ENCODE data around the gene SPACA6. TPM values are rescaled to one million over a fixed set of nuclear protein-coding genes. Genes with fewer than 3 reads are reported as not detected.

The SPACA6 gene
- total and polyA plus RNA-seq, 10 of the 15 experiments (the other 5 are each of a cell fraction or from before 2014, with no cell fraction given): 0.31 to 6.5 (median 1.7) TPM

- TF ChIP-seq E4F1 (IDR thresholded peaks at IDR 0.05; ENCODE audit: borderline replicate concordance, partially characterized antibody) (no peak), ZNF207 (IDR thresholded peaks at IDR 0.05; ENCODE audit: borderline replicate concordance) (no peak), HDGF (IDR thresholded peaks at IDR 0.05) (no peak), YY1 (IDR thresholded peaks at IDR 0.05; ENCODE audit: low read depth, low read length) (no peak), MEF2B (IDR thresholded peaks at IDR 0.05; ENCODE audit: partially characterized antibody, poor library complexity, severe bottlenecking) (no peak), POLR2AphosphoS2 (IDR thresholded peaks at IDR 0.05; ENCODE audit: low read depth, low read length) (no peak), TCF12 (IDR thresholded peaks at IDR 0.05; ENCODE audit: low read depth, low read length) (no peak), SUPT20H (IDR thresholded peaks at IDR 0.05; ENCODE audit: borderline replicate concordance, control insufficient read depth, low read depth, low read length) (no peak), TCF3 (IDR thresholded peaks at IDR 0.05; ENCODE audit: borderline replicate concordance, insufficient read depth, low read depth, low read length) (no peak)
Observed at GRCh38 chr19:51709575-51709974, 16.4 kb downstream of the SPACA6 start (continued).

- Histone ChIP-seq H3K9ac (ENCODE audit: control insufficient read depth, insufficient read depth, low read length) (no peak overlapping the region), H3K4me2 (ENCODE audit: control insufficient read depth, insufficient read depth) (no peak overlapping the region), H2AFZ (ENCODE audit: control insufficient read depth, low read depth, low read length) (no peak overlapping the region), H3K27ac (ENCODE audit: control insufficient read depth, insufficient read depth) (no peak overlapping the region), H3K36me3 (ENCODE audit: control insufficient read depth in 2 of 2, insufficient read depth in 2 of 2, low read length in 1 of 2) (no peaks in the 10 kb centered on the region), H3K4me1 (ENCODE audit: control insufficient read depth, insufficient read depth, low read length) (no peaks in the 10 kb centered on the region), H3K79me2 (ENCODE audit: control insufficient read depth, insufficient read depth, low read length) (no peaks in the 10 kb centered on the region; the same call in 1 of the 2 replicates), H4K20me1 (ENCODE audit: control insufficient read depth, insufficient read depth) (no peaks in the 10 kb centered on the region), H3K4me3 (no peak overlapping the region), H3K9me3 (replicated peaks; ENCODE audit: control insufficient read depth, insufficient read depth, low read length) (no peaks in the 10 kb centered on the region; the same call in 2 of the 3 replicates), H3K27me3 (replicated peaks in 1 of 2; ENCODE audit: control insufficient read depth in 2 of 2, insufficient read depth in 2 of 2, low read length in 1 of 2) (no peaks in the 10 kb centered on the region)
- BruUV-seq (replicated peaks): no TSS peak
- 77% methylated on average over 2 of the region's 2 CpGs for WGBS (ENCODE audit: insufficient coverage, insufficient replicate concordance, low lambda C conversion rate, missing lambda C conversion rate)
- FAIRE-seq (no peak), DNase-seq (ENCODE audit: low read depth, low spot score) (no peak), ATAC-seq (no peak)
- in situ Hi-C loops (cut with MboI) (no loop called here), intact Hi-C loops (cut with micrococcal nuclease; ENCODE audit: unreplicated experiment) (no loop called here)
- ChIA-PET SMC1A (ENCODE audit: uncharacterized antibody, unreplicated experiment) (no interaction called here), RAD21 (ENCODE audit: unreplicated experiment) (interaction anchor here (1.4 kb wide), 1 partner anchor 67 kb away, joined by 4 read pairs; no protein-coding TSS in a partner anchor), CTCF (interaction anchor here (0.6 to 1.2 kb wide), 4 partner anchors 68 to 293 kb away, joined by 3 read pairs; partner anchors contain the start of gene SIGLEC10), POLR2A (no interaction called here)
- TF ChIP-seq TBL1XR1 (IDR thresholded peaks at IDR 0.05; ENCODE audit: low read depth, low read length): no peak
- TF ChIP-seq FOS (IDR thresholded peaks at IDR 0.05; ENCODE audit: borderline replicate concordance, extremely low read depth, insufficient read length): no peak
- TF ChIP-seq CUX1 (IDR thresholded peaks at IDR 0.05; ENCODE audit: insufficient replicate concordance, low read depth, low read length): no peak
- TF ChIP-seq IRF4 (IDR thresholded peaks at IDR 0.05; ENCODE audit: low read depth, low read length): no peak
Observed at GRCh38 chr19:51710163-51710562, 17.0 kb downstream of the SPACA6 start.

Measured in GM12878 (cell line).